Dermis microvascular lymphatic vessel endothelial cell (primary cell): ENCODE results near the gene IQSEC3. TPM values are rescaled to one million over a fixed set of nuclear protein-coding genes. Genes with fewer than 3 reads are reported as not detected.
"Not testable (repeated sequence)": the region's sequence is repeated elsewhere in the genome, so short reads cannot be mapped to it uniquely, and the experiment has no call there.

Experiments used
- DNase-seq, 2 donors: peaks; one replicate each; pipeline versions ENCODE4 v3.0.0 to v3.0.0-alpha.2; 2010; ENCODE audit warnings: low read depth in 2 of 2
- total RNA-seq: library from RNA; depleted of rRNA; stranded (reverse); fragments of >200 nt; gene quantifications from 2 replicates; pipeline ENCODE4 v1.2.1, GENCODE V29; 2014

The IQSEC3 gene
- total RNA-seq, result 0.13 TPM in 2 replicates

- not testable (repeated sequence) for DNase-seq
These were observed at the start of gene IQSEC3 for GRCh38 chr12:66428-66781. Gene IQSEC3 (plus strand): TSS chr12:66767. CDS start chr12:66883, 116 bp downstream.

GRCh38 chr12:17370-18340 lies 48.9 kb upstream of the IQSEC3 start:
- DNase-seq, result not testable (repeated sequence)

DNA sequence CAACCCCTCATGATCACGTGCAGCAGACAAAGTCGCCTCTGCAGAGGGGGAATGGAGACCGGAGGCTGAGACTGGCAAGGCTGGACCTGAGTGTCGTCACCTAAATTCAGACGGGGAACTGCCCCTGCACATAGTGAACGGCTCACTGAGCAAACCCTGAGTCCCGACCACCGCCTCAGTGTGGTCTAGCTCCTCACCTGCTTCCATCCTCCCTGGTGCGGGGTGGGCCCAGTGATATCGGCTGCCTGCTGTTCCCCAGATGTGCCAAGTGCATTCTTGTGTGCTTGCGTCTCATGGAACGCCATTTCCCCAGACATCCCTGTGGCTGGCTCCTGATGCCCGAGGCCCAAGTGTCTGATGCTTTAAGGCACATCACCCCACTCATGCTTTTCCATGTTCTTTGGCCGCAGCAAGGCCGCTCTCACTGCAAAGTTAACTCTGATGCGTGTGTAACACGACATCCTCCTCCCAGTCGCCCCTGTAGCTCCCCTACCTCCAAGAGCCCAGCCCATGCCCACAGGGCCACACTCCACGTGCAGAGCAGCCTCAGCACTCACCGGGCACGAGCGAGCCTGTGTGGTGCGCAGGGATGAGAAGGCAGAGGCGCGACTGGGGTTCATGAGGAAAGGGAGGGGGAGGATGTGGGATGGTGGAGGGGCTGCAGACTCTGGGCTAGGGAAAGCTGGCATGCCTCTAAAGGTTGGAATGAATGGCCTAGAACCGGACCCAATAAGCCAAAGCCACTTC lies 47.6 kb upstream of the IQSEC3 start:
- DNase-seq, result not testable (repeated sequence)

- not testable (repeated sequence) for DNase-seq
These were observed 46.7 kb upstream of the IQSEC3 start for GRCh38 chr12:19906-20305.

- DNase-seq, result no peak
These were observed 45.8 kb upstream of the IQSEC3 start for GRCh38 chr12:20757-21156.

GRCh38 chr12:21301-22189 lies 45.0 kb upstream of the IQSEC3 start:
- DNase-seq, result no peak

- DNase-seq, result no peak
These were observed 44.4 kb upstream of the IQSEC3 start for GRCh38 chr12:22190-22529.

GRCh38 chr12:22530-23201 lies 43.9 kb upstream of the IQSEC3 start:
- DNase-seq, result no peak

DNA sequence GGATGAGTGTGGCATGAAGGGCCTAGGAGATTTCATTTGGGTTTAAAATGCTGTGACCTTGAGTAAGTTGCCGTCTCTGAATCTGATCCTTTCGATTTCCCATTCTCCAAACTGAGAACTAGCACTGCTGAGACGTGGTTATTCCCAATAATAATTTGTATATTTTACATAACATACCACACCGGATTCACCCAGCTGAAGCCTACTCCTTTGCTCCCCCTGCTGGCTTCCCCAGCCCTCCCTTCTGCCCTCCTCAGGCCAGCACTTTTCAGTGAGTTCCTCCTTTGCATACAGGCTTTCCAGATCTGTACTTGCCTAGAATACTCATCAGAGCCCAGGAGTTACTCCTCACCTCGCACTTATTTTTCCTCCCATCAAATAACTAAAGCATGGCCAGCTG lies 38.7 kb upstream of the IQSEC3 start:
- DNase-seq, result not testable (repeated sequence)

- not testable (repeated sequence) for DNase-seq
These were observed 27.8 kb upstream of the IQSEC3 start for GRCh38 chr12:38775-39174.

- DNase-seq, result not testable (repeated sequence)
These were observed 26.9 kb upstream of the IQSEC3 start for GRCh38 chr12:39555-40265.

- not testable (repeated sequence) for DNase-seq
These were observed 22.2 kb upstream of the IQSEC3 start for GRCh38 chr12:44352-44751.

GRCh38 chr12:45235-45990 lies 21.2 kb upstream of the IQSEC3 start:
- not testable (repeated sequence) for DNase-seq

DNA sequence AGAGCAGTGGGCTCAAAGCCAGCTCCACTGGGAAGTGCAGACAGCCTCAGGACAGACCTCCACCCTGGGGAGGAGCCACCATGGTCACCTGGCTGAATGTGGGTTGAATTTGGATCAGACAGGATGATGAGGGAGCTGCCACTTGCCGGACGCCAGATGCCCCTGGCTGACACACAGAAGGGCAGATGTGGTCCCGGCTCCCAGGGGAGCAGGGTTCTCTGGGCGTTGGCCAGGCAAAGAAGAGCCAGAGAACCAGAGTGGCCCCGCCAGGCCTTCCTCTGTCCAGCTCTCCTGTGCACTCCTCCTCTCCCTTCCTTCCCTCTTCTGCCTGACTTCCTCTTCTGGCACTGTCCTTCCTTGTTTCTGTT lies 20.6 kb upstream of the IQSEC3 start:
- DNase-seq, result not testable (repeated sequence)

DNA sequence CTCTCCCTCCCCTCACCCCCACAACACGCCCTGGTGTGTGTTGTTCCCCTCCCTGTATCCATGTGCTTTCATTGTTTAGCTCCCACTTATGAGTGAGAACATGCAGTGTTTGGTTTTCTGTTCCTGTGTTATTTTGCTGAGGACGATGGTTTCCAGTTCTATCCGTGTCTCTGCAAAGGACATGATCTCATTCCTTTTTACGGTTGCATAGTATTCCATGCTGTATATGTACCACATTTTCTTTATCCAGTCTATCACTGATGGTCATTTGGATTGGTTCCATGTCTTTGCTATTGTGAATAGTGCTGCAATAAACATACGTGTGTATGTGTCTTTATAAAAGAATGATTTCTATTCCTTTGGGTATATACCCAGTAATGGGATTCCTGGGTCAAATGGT lies 20.0 kb upstream of the IQSEC3 start:
- DNase-seq, result not testable (repeated sequence)

DNA sequence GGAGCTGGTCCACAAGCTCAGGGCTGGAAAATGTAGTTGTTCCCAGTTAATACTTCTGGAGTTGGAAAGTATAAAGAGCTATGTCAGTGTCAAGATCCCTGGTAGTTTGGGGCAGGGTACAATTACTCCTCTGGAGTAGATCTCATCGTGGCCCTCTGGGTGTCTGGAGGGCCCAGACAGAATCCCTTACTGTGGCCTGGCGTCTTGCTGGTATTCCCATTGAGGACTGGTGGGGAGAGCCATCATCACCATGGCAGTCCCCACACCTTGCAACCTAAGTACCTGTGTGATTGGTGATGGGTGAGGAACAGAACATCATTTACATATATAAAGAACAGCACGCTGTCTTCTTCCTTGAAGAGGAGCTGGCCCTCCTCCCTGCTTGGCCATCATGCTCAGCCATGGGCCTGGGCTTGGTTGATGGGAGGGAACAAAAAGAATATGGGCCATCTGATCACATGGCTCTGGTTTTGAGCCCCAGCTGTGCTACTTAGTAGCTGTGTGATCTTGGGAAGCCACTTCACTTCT lies 18.8 kb upstream of the IQSEC3 start:
- DNase-seq, result not testable (repeated sequence)

- not testable (repeated sequence) for DNase-seq
These were observed 17.4 kb upstream of the IQSEC3 start for GRCh38 chr12:49149-49548.

- DNase-seq, result not testable (repeated sequence)
These were observed 15.5 kb upstream of the IQSEC3 start for GRCh38 chr12:51087-51486.

DNA sequence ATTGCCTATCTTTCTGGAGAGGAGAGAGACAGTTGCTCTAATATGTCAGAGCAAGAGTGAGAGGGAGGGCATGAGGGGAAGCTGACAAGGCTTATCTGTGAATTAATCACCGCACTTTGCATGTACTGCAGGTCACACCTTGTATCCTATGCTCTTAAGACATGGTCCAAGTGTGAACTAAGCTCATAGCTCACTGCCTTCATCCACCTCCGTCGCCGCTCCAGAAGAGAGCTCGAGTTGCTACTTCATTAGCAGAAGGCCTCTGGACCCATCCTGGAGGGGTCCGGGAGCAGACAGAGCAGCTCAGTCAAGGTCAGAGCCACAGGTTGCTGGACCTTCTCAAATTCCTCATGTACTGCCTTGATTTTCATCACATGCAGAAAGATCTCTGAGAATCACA lies 14.6 kb upstream of the IQSEC3 start:
- DNase-seq, result not testable (repeated sequence)
